Thymus (tissue), 2 donors: ENCODE data around the gene GPR137. TPM values are rescaled to one million over a fixed set of nuclear protein-coding genes. Genes with fewer than 3 reads are reported as not detected.

ENCODE experiments used
- polyA plus RNA-seq: library from polyadenylated mRNA; stranded (reverse); fragments of 200-250 nt; gene quantifications from one replicate; pipeline ENCODE4 v1.2.3, GENCODE V29; 2013
- total RNA-seq: library from RNA; stranded (reverse); fragments of 120-200 nt; gene quantifications from one replicate; pipeline ENCODE4 v1.2.4, GENCODE V29; 2013
- donor health status: healthy.

The GPR137 gene
- total and polyA plus RNA-seq, 2 donors = 7.3 to 18.5 TPM

Other genes starting within 250 kb of the GPR137 start
- 0.05 TPM for gene FLRT1, start 249.9 kb upstream of the GPR137 start, total RNA-seq
- gene FLRT1, start 249.9 kb upstream of the GPR137 start, polyA plus RNA-seq = 0.07 TPM
- gene MACROD1, start 119.7 kb upstream of the GPR137 start, total RNA-seq = 16.6 TPM
- gene MACROD1, start 119.7 kb upstream of the GPR137 start, polyA plus RNA-seq = 9.7 TPM
- gene STIP1, start 99.7 kb upstream of the GPR137 start, total RNA-seq = 94.1 TPM
- 46.7 TPM for gene STIP1, start 99.7 kb upstream of the GPR137 start, polyA plus RNA-seq
- 74.5 TPM for gene FERMT3, start 79.1 kb upstream of the GPR137 start, total RNA-seq
- gene FERMT3, start 79.1 kb upstream of the GPR137 start, polyA plus RNA-seq = 91.0 TPM
- 45.1 TPM for gene TRPT1, start 59.7 kb upstream of the GPR137 start, total RNA-seq
- 66.7 TPM for gene TRPT1, start 59.7 kb upstream of the GPR137 start, polyA plus RNA-seq
- gene NUDT22, start 59.6 kb upstream of the GPR137 start, total RNA-seq = 48.7 TPM
- 93.2 TPM for gene NUDT22, start 59.6 kb upstream of the GPR137 start, polyA plus RNA-seq
- gene DNAJC4, start 55.3 kb upstream of the GPR137 start, total RNA-seq = 18.1 TPM
- gene DNAJC4, start 55.3 kb upstream of the GPR137 start, polyA plus RNA-seq = 134 TPM
- 16.0 TPM for gene VEGFB, start 51.3 kb upstream of the GPR137 start, total RNA-seq
- 70.2 TPM for gene VEGFB, start 51.3 kb upstream of the GPR137 start, polyA plus RNA-seq
- gene FKBP2, start 44.8 kb upstream of the GPR137 start, total RNA-seq = 45.0 TPM
- 128 TPM for gene FKBP2, start 44.8 kb upstream of the GPR137 start, polyA plus RNA-seq
- gene PPP1R14B, start 38.9 kb upstream of the GPR137 start, total RNA-seq = 106 TPM
- 105 TPM for gene PPP1R14B, start 38.9 kb upstream of the GPR137 start, polyA plus RNA-seq
- 5.8 TPM for gene PLCB3, start 34.3 kb upstream of the GPR137 start, total RNA-seq
- gene PLCB3, start 34.3 kb upstream of the GPR137 start, polyA plus RNA-seq = 7.3 TPM
- 65.8 TPM for gene BAD, start 1.2 kb upstream of the GPR137 start, total RNA-seq
- gene BAD, start 1.2 kb upstream of the GPR137 start, polyA plus RNA-seq = 64.1 TPM
- gene KCNK4, start 5.5 kb downstream of the GPR137 start, total RNA-seq = not detected
- not detected for gene KCNK4, start 5.5 kb downstream of the GPR137 start, polyA plus RNA-seq
- 0.19 TPM for gene CATSPERZ, start 14.5 kb downstream of the GPR137 start, total RNA-seq
- 0.78 TPM for gene CATSPERZ, start 14.5 kb downstream of the GPR137 start, polyA plus RNA-seq
- 20.5 TPM for gene ESRRA, start 19.7 kb downstream of the GPR137 start, total RNA-seq
- 48.0 TPM for gene ESRRA, start 19.7 kb downstream of the GPR137 start, polyA plus RNA-seq
- 353 TPM for gene TRMT112, start 31.7 kb downstream of the GPR137 start, total RNA-seq
- 294 TPM for gene TRMT112, start 31.7 kb downstream of the GPR137 start, polyA plus RNA-seq
- 222 TPM for gene PRDX5, start 32.3 kb downstream of the GPR137 start, total RNA-seq
- 286 TPM for gene PRDX5, start 32.3 kb downstream of the GPR137 start, polyA plus RNA-seq
- gene CCDC88B, start 54.4 kb downstream of the GPR137 start, total RNA-seq = 26.9 TPM
- gene CCDC88B, start 54.4 kb downstream of the GPR137 start, polyA plus RNA-seq = 480 TPM
- gene RPS6KA4, start 73.3 kb downstream of the GPR137 start, total RNA-seq = 17.8 TPM
- gene RPS6KA4, start 73.3 kb downstream of the GPR137 start, polyA plus RNA-seq = 24.6 TPM